Esophagus squamous epithelium (tissue), 5 donors: ENCODE measurements around the gene SCYGR1. TPM values are rescaled to one million over a fixed set of nuclear protein-coding genes. Genes with fewer than 3 reads are reported as not detected.

Experiments
- DNase-seq: peaks from one replicate; lab custom pipeline; 2025; lab: John Stamatoyannopoulos, UW
- H3K27ac ChIP-seq, 4 donors: fragments of 200-600 bp; sonication (generic); one replicate each; pipeline ENCODE4 v1.5.1; 2016 to 2019; ENCODE audit warnings: mild to moderate bottlenecking in 1 of 4
- H3K27me3 ChIP-seq, 4 donors: fragments of 200-600 bp; sonication (generic); 1 replicate in 3 of 4; 2 replicates in 1 of 4; pipeline versions ENCODE4 v1.5.1 to v1.6.0; 2017 to 2021; ENCODE audit warnings: antibody characterized with exemption in 1 of 4
- H3K36me3 ChIP-seq, 3 donors: fragments of 200-600 bp; sonication (generic); one replicate each; pipeline ENCODE4 v1.5.1; 2016 to 2019
- H3K4me1 ChIP-seq, 3 donors: fragments of 200-600 bp; sonication (generic); one replicate each; pipeline ENCODE4 v1.5.1; 2017 to 2019
- H3K4me3 ChIP-seq, 4 donors: fragments of 200-600 bp; sonication (generic); 1 replicate in 3 of 4; 2 replicates in 1 of 4; pipeline ENCODE4 v1.5.1; 2016 to 2019; ENCODE audit warnings: mild to moderate bottlenecking in 2 of 4, moderate library complexity in 1 of 4
- H3K9me3 ChIP-seq, 3 donors: fragments of 200-600 bp; sonication (generic); one replicate each; pipeline ENCODE4 v1.5.1; 2016 to 2019
- CTCF ChIP-seq, 6 experiments: fragments of 450-650 bp in 4 of 6; fragments of 200-600 bp in 2 of 6; sonication (generic) in 2 of 6; IDR thresholded peaks; one replicate each; pipeline ENCODE4 v1.5.1; 2016 to 2019; ENCODE audit warnings: antibody characterized with exemption in 6 of 6, mild to moderate bottlenecking in 4 of 6, moderate library complexity in 4 of 6
- POLR2A ChIP-seq, 4 donors: fragments of 450-650 bp; IDR thresholded peaks; one replicate each; pipeline ENCODE4 v1.6.1; 2017; ENCODE audit warnings: antibody characterized with exemption in 4 of 4, mild to moderate bottlenecking in 4 of 4, moderate library complexity in 3 of 4
- WGBS, 2 donors: methylation state at CpG; one replicate each; pipeline ENCODE4 v1.1.5; 2018; 5-methylcytosine and 5-hydroxymethylcytosine counted together
- intact Hi-C: fragments of 100-400 bp; cut with DNase I; formaldehyde crosslinking; loops from one replicate; pipeline ENCODE4 v1.15.0; 2022
- total RNA-seq, 4 donors: library from RNA; depleted of rRNA; stranded (reverse); fragments of >200 nt; gene quantifications; one replicate each; pipeline ENCODE4 v1.1.0, GENCODE V29; 2016
- donor health status: DM: yes; HTN: yes; CAD: no.

The SCYGR1 gene
- total RNA-seq, 4 donors from 2014 or later, result not detected

DNA sequence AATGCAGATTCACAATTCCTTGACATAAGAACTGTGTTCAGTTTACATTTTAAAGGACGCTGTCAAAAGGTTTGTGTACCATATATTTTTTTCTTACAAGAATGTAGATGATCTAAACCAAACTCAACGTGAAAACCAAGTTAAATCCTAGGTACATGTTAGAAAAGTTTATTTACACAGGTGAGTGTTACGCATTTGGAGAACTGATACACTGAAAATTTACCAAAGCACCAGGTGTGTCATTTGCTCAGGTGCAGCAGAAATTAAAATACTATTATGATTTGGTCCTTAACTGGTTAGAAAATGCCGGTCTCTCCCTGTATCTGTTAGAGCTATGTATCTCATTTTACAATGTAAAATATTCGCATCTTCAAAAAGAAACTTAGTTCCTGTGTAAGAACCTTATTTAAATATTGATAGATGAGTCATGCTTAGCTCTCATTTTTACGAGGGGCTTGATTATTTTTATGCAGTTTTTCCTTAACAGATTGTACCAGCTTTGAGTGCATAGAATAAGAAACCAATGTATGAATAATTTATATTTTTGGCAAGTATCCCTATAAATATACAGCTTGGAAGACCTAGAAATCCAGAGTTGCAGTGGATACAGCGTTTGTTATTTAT is 37.6 kb downstream of the SCYGR1 start:
- Histone ChIP-seq H3K36me3 (peaks cover 0 to 68% (median 0%) of the 10 kb centered on the region in 3 donors), H3K9me3 (no peaks in the 10 kb centered on the region), H3K27ac (no peak overlapping the region), H3K4me3 (no peak overlapping the region), H3K27me3 (no peaks in the 10 kb centered on the region), H3K4me1 (no peaks in the 10 kb centered on the region)
- WGBS, 2 donors, result 84 to 86% methylated on average over 7 of the region's 7 CpGs
- intact Hi-C loops, result no loop called here
- DNase-seq, result no peak
- no peak for TF ChIP-seq POLR2A (IDR thresholded peaks at IDR 0.05)
- no peak for TF ChIP-seq CTCF (IDR thresholded peaks at IDR 0.05)

DNA sequence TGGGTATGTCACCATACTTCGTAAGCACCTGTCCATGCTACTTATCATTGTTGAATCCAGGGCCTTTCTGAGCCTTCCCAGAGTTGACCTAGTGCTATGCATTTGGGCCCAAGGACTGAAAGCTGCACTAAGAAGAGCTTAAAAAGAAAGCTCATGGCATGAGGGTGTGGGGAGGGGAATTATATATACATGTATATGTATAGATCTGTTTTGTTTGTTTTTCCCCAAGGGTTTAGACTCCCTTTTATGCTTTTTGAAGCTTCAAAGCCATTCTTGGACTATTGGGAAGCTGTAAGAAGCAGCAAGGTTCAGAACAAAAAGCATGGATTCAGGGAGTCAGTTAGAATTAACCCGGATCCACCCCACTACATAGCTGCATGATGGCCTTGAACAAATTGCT is 39.4 kb downstream of the SCYGR1 start:
- Histone ChIP-seq H3K4me3 (no peak overlapping the region), H3K4me1 (no peaks in the 10 kb centered on the region), H3K36me3 (peaks cover 0 to 67% (median under 1%) of the 10 kb centered on the region in 3 donors), H3K27ac (no peak overlapping the region), H3K9me3 (no peaks in the 10 kb centered on the region), H3K27me3 (no peaks in the 10 kb centered on the region)
- no peak for TF ChIP-seq POLR2A (IDR thresholded peaks at IDR 0.05)
- no peak for TF ChIP-seq CTCF (IDR thresholded peaks at IDR 0.05)
- intact Hi-C loops, result no loop called here
- WGBS, 2 donors, result 88 to 100% methylated on average over 1 to 2 of the region's 2 CpGs
- DNase-seq, result no peak

GRCh38 chr2:227347117-227347516 is 40.6 kb downstream of the SCYGR1 start:
- intact Hi-C loops, result no loop called here
- Histone ChIP-seq H3K36me3 (peaks cover 0 to 67% (median 5%) of the 10 kb centered on the region in 3 donors), H3K27me3 (no peaks in the 10 kb centered on the region), H3K4me3 (no peak overlapping the region), H3K4me1 (no peaks in the 10 kb centered on the region), H3K27ac (no peak overlapping the region), H3K9me3 (no peaks in the 10 kb centered on the region)
- 82 to 84% methylated on average over 7 of the region's 7 CpGs for WGBS, 2 donors
- no peak for TF ChIP-seq CTCF (IDR thresholded peaks at IDR 0.05)
- no peak for TF ChIP-seq POLR2A (IDR thresholded peaks at IDR 0.05)
- no peak for DNase-seq

GRCh38 chr2:227344231-227344630 is 43.5 kb downstream of the SCYGR1 start:
- no peaks in the 10 kb centered on the region for H3K27me3 ChIP-seq
- TF ChIP-seq CTCF (IDR thresholded peaks at IDR 0.05), result no peak
- no peak for TF ChIP-seq POLR2A (IDR thresholded peaks at IDR 0.05)
- WGBS, 2 donors, result 82 to 84% methylated on average over 2 of the region's 2 CpGs
- H3K36me3 ChIP-seq, result peaks cover 0 to 73% (median 11%) of the 10 kb centered on the region in 3 donors
- H3K27ac ChIP-seq, result no peak overlapping the region
- H3K4me1 ChIP-seq, result no peaks in the 10 kb centered on the region
- no peak overlapping the region for H3K4me3 ChIP-seq
- no peaks in the 10 kb centered on the region for H3K9me3 ChIP-seq
- no peak for DNase-seq
- intact Hi-C loops, result no loop called here

DNA sequence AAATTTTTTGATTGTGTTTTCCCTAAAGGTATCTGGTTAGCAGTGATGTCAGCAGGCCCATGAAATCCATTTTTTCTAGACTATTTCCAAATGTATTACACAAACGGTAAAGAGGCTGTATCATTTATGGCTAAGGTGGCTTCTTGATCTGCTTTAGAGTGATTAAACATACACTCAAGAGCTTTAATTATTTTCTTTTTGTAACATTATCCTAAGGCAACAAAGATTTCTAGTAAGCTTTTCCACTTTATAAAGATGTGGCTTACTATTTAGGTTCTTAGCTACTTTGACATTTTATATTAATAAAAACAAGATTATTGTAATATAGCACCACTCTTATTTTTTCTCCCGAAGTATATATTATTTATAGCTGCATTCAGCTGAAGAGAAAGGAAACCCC is 46.2 kb downstream of the SCYGR1 start:
- intact Hi-C loops, result no loop called here
- H3K9me3 ChIP-seq, result no peaks in the 10 kb centered on the region
- TF ChIP-seq CTCF (IDR thresholded peaks at IDR 0.05), result no peak
- no peak for TF ChIP-seq POLR2A (IDR thresholded peaks at IDR 0.05)
- H3K4me3 ChIP-seq, result no peak overlapping the region
- 89 to 95% methylated on average over 2 of the region's 2 CpGs for WGBS, 2 donors
- H3K36me3 ChIP-seq, result peaks cover 0 to 64% (median 11%) of the 10 kb centered on the region in 3 donors
- no peaks in the 10 kb centered on the region for H3K27me3 ChIP-seq
- H3K27ac ChIP-seq, result no peak overlapping the region
- H3K4me1 ChIP-seq, result no peaks in the 10 kb centered on the region
- DNase-seq, result no peak
